SK-N-SH (cell line): Measurements from ENCODE around the gene IL15.

ENCODE experiments used
- CHD2 ChIP-seq: fragments of 150-350 bp; IDR thresholded peaks from 2 replicates; pipeline ENCODE4 v1.6.1; 2018; ENCODE audit warnings: low read length; ENCODE audit not compliant: partially characterized antibody
- ELF1 ChIP-seq: IDR thresholded peaks from 2 replicates; pipeline ENCODE4 v1.4.0; 2012
- EP300 ChIP-seq, 2 experiments: IDR thresholded peaks; 2 replicates each; pipeline versions ENCODE4 v1.4.0 to v1.6.1; 2012; ENCODE audit warnings: borderline replicate concordance in 1 of 2, low read depth in 1 of 2, low read length in 1 of 2
- EZH2phosphoT487 ChIP-seq: fragments of 200-600 bp; sonication (generic); IDR thresholded peaks from 2 replicates; pipeline ENCODE4 v1.6.1; 2017; ENCODE audit warnings: low read depth, mixed run types, mild to moderate bottlenecking, antibody characterized with exemption, moderate library complexity, borderline replicate concordance
- FOXM1 ChIP-seq: IDR thresholded peaks from 2 replicates; pipeline ENCODE4 v1.4.0; 2012; ENCODE audit warnings: low read depth, mild to moderate bottlenecking
- POLR2AphosphoS5 ChIP-seq: IDR thresholded peaks from 2 replicates; pipeline ENCODE4 v1.6.1; 2012; ENCODE audit warnings: low read depth, low read length
- RAD21 ChIP-seq: IDR thresholded peaks from 2 replicates; pipeline ENCODE4 v1.6.1; 2012; ENCODE audit warnings: mild to moderate bottlenecking, low read length
- RXRA ChIP-seq: IDR thresholded peaks from 2 replicates; pipeline ENCODE4 v1.4.0; 2012; ENCODE audit warnings: low read depth, mild to moderate bottlenecking, borderline replicate concordance
- TAF1 ChIP-seq: IDR thresholded peaks from 2 replicates; pipeline ENCODE4 v1.6.1; 2012; ENCODE audit warnings: low read depth, mild to moderate bottlenecking, low read length, moderate library complexity, borderline replicate concordance
- TF ChIP-seq, protein P1 (sequence below): fragments of 150-350 bp; IDR thresholded peaks from 2 replicates; pipeline ENCODE4 v1.6.1; 2017; ENCODE audit warnings: antibody characterized with exemption, low read length, low read depth, borderline replicate concordance
- TF ChIP-seq, protein P2 (sequence below): fragments of 200-600 bp; sonication (generic); IDR thresholded peaks from 2 replicates; pipeline ENCODE4 v1.6.1; 2017; ENCODE audit warnings: antibody characterized with exemption, mild to moderate bottlenecking, moderate library complexity

DNA sequence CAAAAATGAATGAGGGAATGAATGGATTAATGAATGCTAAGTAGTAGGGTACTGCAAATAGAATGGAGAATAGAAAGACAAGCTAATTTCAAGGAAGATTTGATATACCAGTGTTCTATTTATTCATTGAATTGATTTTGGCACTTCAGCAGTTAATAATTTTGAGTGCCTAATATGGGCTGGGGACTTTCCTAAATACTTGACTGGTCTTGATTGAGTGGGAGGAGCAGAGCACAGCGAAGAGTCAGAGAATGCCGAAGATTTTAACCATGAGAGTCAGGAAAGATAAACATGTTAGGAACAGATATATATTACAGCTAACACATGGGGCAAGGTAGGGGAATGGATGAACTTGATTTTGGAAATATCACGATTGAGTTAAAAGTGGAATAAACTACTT, 10.6 kb downstream of the IL15 start:
- TF ChIP-seq RAD21 (no peak), CHD2 (no peak), TAF1 (no peak), ELF1 (no peak), RXRA (no peak), POLR2AphosphoS5 (no peak), EZH2phosphoT487 (no peak), EP300 (IDR thresholded peaks at IDR 0.05; ENCODE audit: borderline replicate concordance in 1 of 2, low read depth in 1 of 2, low read length in 1 of 2) (no peak), FOXM1 (no peak)
- TF ChIP-seq, protein P1, sequence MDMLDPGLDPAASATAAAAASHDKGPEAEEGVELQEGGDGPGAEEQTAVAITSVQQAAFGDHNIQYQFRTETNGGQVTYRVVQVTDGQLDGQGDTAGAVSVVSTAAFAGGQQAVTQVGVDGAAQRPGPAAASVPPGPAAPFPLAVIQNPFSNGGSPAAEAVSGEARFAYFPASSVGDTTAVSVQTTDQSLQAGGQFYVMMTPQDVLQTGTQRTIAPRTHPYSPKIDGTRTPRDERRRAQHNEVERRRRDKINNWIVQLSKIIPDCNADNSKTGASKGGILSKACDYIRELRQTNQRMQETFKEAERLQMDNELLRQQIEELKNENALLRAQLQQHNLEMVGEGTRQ, result no peak
- TF ChIP-seq, protein P2, sequence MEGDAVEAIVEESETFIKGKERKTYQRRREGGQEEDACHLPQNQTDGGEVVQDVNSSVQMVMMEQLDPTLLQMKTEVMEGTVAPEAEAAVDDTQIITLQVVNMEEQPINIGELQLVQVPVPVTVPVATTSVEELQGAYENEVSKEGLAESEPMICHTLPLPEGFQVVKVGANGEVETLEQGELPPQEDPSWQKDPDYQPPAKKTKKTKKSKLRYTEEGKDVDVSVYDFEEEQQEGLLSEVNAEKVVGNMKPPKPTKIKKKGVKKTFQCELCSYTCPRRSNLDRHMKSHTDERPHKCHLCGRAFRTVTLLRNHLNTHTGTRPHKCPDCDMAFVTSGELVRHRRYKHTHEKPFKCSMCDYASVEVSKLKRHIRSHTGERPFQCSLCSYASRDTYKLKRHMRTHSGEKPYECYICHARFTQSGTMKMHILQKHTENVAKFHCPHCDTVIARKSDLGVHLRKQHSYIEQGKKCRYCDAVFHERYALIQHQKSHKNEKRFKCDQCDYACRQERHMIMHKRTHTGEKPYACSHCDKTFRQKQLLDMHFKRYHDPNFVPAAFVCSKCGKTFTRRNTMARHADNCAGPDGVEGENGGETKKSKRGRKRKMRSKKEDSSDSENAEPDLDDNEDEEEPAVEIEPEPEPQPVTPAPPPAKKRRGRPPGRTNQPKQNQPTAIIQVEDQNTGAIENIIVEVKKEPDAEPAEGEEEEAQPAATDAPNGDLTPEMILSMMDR, result no peak
